Tibial artery (tissue), 4 donors: ENCODE results near the gene ZNF691.

Source experiments
- DNase-seq, 2 donors: peaks; one replicate each; pipeline ENCODE4 v3.0.0-alpha.2; 2019
- H3K27ac ChIP-seq, 2 donors: fragments of 200-600 bp; sonication (generic) in 1 of 2; 1 replicate in 1 of 2; 2 replicates in 1 of 2; pipeline ENCODE4 v1.5.1; 2018 to 2019; ENCODE audit warnings: mild to moderate bottlenecking in 1 of 2
- H3K27me3 ChIP-seq, 2 donors: fragments of 200-600 bp; sonication (generic) in 1 of 2; one replicate each; pipeline versions ENCODE4 v1.5.1 to v1.6.0; 2016 to 2019
- H3K36me3 ChIP-seq, 3 donors: fragments of 200-600 bp; sonication (generic) in 2 of 3; one replicate each; pipeline ENCODE4 v1.5.1; 2016 to 2019; ENCODE audit warnings: mild to moderate bottlenecking in 2 of 3
- H3K4me1 ChIP-seq, 4 donors: fragments of 200-600 bp; sonication (generic) in 2 of 4; 1 replicate in 3 of 4; 2 replicates in 1 of 4; pipeline ENCODE4 v1.5.1; 2016 to 2019
- H3K4me3 ChIP-seq, 2 donors: fragments of 200-600 bp; sonication (generic) in 1 of 2; 1 replicate in 1 of 2; 2 replicates in 1 of 2; pipeline ENCODE4 v1.5.1; 2018 to 2019; ENCODE audit warnings: mild to moderate bottlenecking in 2 of 2
- H3K9me3 ChIP-seq, 3 donors: fragments of 200-600 bp; sonication (generic) in 1 of 3; one replicate each; pipeline ENCODE4 v1.5.1; 2016 to 2019
- CTCF ChIP-seq, 2 experiments: fragments of 200-600 bp in 1 of 2; fragments of 450-650 bp in 1 of 2; IDR thresholded peaks; one replicate each; pipeline ENCODE4 v1.5.1; 2017 to 2019; ENCODE audit warnings: antibody characterized with exemption in 2 of 2, mild to moderate bottlenecking in 1 of 2, moderate library complexity in 1 of 2
- intact Hi-C: fragments of 100-400 bp; cut with DNase I; formaldehyde crosslinking; loops from one replicate; pipeline ENCODE4 v1.15.0; 2023; ENCODE audit warnings: low total_unique reads

Gene ZNF691

GRCh38 chr1:42846257-42847110 lies at the start of gene ZNF691:
ZNF691 (plus strand) TSS chr1:42846613; CDS start chr1:42849659, 3,046 bp downstream.
- H3K4me3 ChIP-seq, result peak within 1 kb of the TSS; percentile 90 to 91
- H3K4me1 ChIP-seq, result peaks cover 0 to 24% (median 13%) of the 10 kb centered on the region in 4 donors
- no peaks in the 10 kb centered on the region for H3K27me3 ChIP-seq
- intact Hi-C loops, result loop anchor here (10.0 kb wide), 1 partner anchor 162 kb away; the partner anchor contains the start of gene YBX1
- peaks cover 0 to 8% (median 0%) of the 10 kb centered on the region in 3 donors for H3K9me3 ChIP-seq
- peak; percentile 27 to 46 for TF ChIP-seq CTCF (IDR thresholded peaks at IDR 0.05)
- H3K36me3 ChIP-seq, result peaks cover 20 to 39% (median 22%) of the 10 kb centered on the region in 3 donors
- peak within 1 kb of the TSS; percentile 85 to 87 for H3K27ac ChIP-seq
- peak; percentile 97 for DNase-seq

- no peaks in the 10 kb centered on the region for H3K27me3 ChIP-seq
- H3K4me1 ChIP-seq, result no peaks in the 10 kb centered on the region
- DNase-seq, result no peak
- H3K36me3 ChIP-seq, result no peaks in the 10 kb centered on the region
- no peak overlapping the region for H3K27ac ChIP-seq
- TF ChIP-seq CTCF (IDR thresholded peaks at IDR 0.05), result no peak
- no peaks in the 10 kb centered on the region for H3K9me3 ChIP-seq
- intact Hi-C loops, result no loop called here
- no peak overlapping the region for H3K4me3 ChIP-seq
Observed at GRCh38 chr1:42797414-42797813, 49.0 kb upstream of the ZNF691 start.

GRCh38 chr1:42797979-42798378 lies 48.4 kb upstream of the ZNF691 start:
- no peaks in the 10 kb centered on the region for H3K36me3 ChIP-seq
- no peak overlapping the region for H3K27ac ChIP-seq
- no peaks in the 10 kb centered on the region for H3K27me3 ChIP-seq
- intact Hi-C loops, result no loop called here
- no peaks in the 10 kb centered on the region for H3K4me1 ChIP-seq
- no peaks in the 10 kb centered on the region for H3K9me3 ChIP-seq
- DNase-seq, result no peak
- no peak for TF ChIP-seq CTCF (IDR thresholded peaks at IDR 0.05)
- H3K4me3 ChIP-seq, result no peak overlapping the region

GRCh38 chr1:42801832-42802473 lies 44.5 kb upstream of the ZNF691 start:
- DNase-seq, result no peak
- no peak overlapping the region for H3K4me3 ChIP-seq
- H3K9me3 ChIP-seq, result no peaks in the 10 kb centered on the region
- intact Hi-C loops, result no loop called here
- H3K27ac ChIP-seq, result no peak overlapping the region
- no peaks in the 10 kb centered on the region for H3K27me3 ChIP-seq
- H3K36me3 ChIP-seq, result peaks cover 5 to 21% (median 7%) of the 10 kb centered on the region in 3 donors
- no peaks in the 10 kb centered on the region for H3K4me1 ChIP-seq
- no peak for TF ChIP-seq CTCF (IDR thresholded peaks at IDR 0.05)

GRCh38 chr1:42806171-42806570 lies 40.2 kb upstream of the ZNF691 start:
- Histone ChIP-seq H3K27ac (no peak overlapping the region), H3K4me3 (no peak overlapping the region), H3K9me3 (no peaks in the 10 kb centered on the region), H3K4me1 (no peaks in the 10 kb centered on the region), H3K27me3 (no peaks in the 10 kb centered on the region), H3K36me3 (peaks cover 13 to 34% (median 21%) of the 10 kb centered on the region in 3 donors)
- intact Hi-C loops, result no loop called here
- TF ChIP-seq CTCF (IDR thresholded peaks at IDR 0.05), result no peak
- no peak for DNase-seq
